DND-41 (cell line): ENCODE results near the gene RHD.

ENCODE experiments used
- ATAC-seq: fragments of 200-7000 bp; cut with Tn5 transposase; 3 replicates; pipeline ENCODE4 v1.9.1; 2021; ENCODE audit warnings: low read depth; ENCODE audit not compliant: insufficient read depth
- DNase-seq: peaks from one replicate; pipeline ENCODE4 v3.0.0-alpha.2; 2020
- H2AFZ ChIP-seq: 2 replicates; pipeline ENCODE4 v1.6.0; 2012; ENCODE audit warnings: low read depth, low read length
- H3K27ac ChIP-seq: 2 replicates; pipeline ENCODE4 v1.5.1; 2012; ENCODE audit warnings: low read length, inconsistent platforms
- H3K27me3 ChIP-seq: fragments of 200-600 bp; sonication (generic); 2 replicates; pipeline ENCODE4 v1.6.0; 2012; ENCODE audit warnings: low read length, mild to moderate bottlenecking, inconsistent platforms; ENCODE audit not compliant: insufficient read depth, poor library complexity
- H3K36me3 ChIP-seq: 2 replicates; pipeline ENCODE4 v1.5.1; 2012; ENCODE audit warnings: low read length, inconsistent platforms; ENCODE audit not compliant: insufficient read depth
- H3K4me1 ChIP-seq: 2 replicates; pipeline ENCODE4 v1.5.1; 2012; ENCODE audit warnings: mild to moderate bottlenecking, low read length; ENCODE audit not compliant: insufficient read depth
- H3K4me2 ChIP-seq: 2 replicates; pipeline ENCODE4 v1.6.0; 2012; ENCODE audit warnings: mild to moderate bottlenecking, moderate library complexity, low read length, inconsistent platforms; ENCODE audit not compliant: insufficient read depth
- H3K4me3 ChIP-seq, 2 experiments: fragments of 200-600 bp in 1 of 2; shearing (Covaris generic) in 1 of 2; 2 replicates each; pipeline ENCODE4 v1.5.1; 2012 to 2016; ENCODE audit warnings: inconsistent platforms in 2 of 2, low read length in 2 of 2, mild to moderate bottlenecking in 2 of 2, low read depth in 1 of 2, moderate library complexity in 1 of 2
- H3K79me2 ChIP-seq: 2 replicates; pipeline ENCODE4 v1.6.0; 2012; ENCODE audit warnings: low read length, inconsistent platforms; ENCODE audit not compliant: insufficient read depth
- H3K9ac ChIP-seq: 2 replicates; pipeline ENCODE4 v1.6.0; 2012; ENCODE audit warnings: low read depth, mild to moderate bottlenecking, inconsistent platforms, low read length, moderate library complexity
- H3K9me3 ChIP-seq: 2 replicates; pipeline ENCODE4 v1.5.1; 2012; ENCODE audit warnings: low read length, moderate library complexity, mild to moderate bottlenecking, inconsistent platforms; ENCODE audit not compliant: insufficient read depth, severe bottlenecking
- H4K20me1 ChIP-seq: 2 replicates; pipeline ENCODE4 v1.6.0; 2012; ENCODE audit warnings: low read length; ENCODE audit not compliant: insufficient read depth
- CTCF ChIP-seq: IDR thresholded peaks from 2 replicates; pipeline ENCODE4 v1.5.1; 2012; ENCODE audit warnings: borderline replicate concordance, low read length, moderate library complexity, mild to moderate bottlenecking; ENCODE audit not compliant: poor library complexity, severe bottlenecking; ENCODE audit errors: extremely low read depth
- EZH2 ChIP-seq: IDR thresholded peaks from 3 replicates; pipeline ENCODE4 v1.6.1; 2012; ENCODE audit warnings: borderline replicate concordance, low read depth, mild to moderate bottlenecking, moderate library complexity, low read length, inconsistent platforms; ENCODE audit not compliant: severe bottlenecking

The RHD gene

GRCh38 chr1:25239681-25240541, 32.4 kb upstream of the RHD start:
- H3K79me2 ChIP-seq, result peaks cover 37% of the 10 kb centered on the region
- H3K9ac ChIP-seq, result peak overlapping the region; percentile 54
- TF ChIP-seq EZH2, result no peak
- peak; percentile 85 for TF ChIP-seq CTCF
- peak; percentile 87 for DNase-seq
- peak overlapping the region; percentile 70 for H3K4me2 ChIP-seq
- peak; percentile 93 for ATAC-seq
- peaks cover 58% of the 10 kb centered on the region for H3K4me1 ChIP-seq
- peak overlapping the region; percentile 13 to 55; a peak in 3 of 4 replicates for H3K4me3 ChIP-seq
- peak overlapping the region; percentile 78 for H2AFZ ChIP-seq
- H4K20me1 ChIP-seq, result peaks cover 11% of the 10 kb centered on the region
- H3K9me3 ChIP-seq, result no peaks in the 10 kb centered on the region
- H3K27ac ChIP-seq, result peak overlapping the region; percentile 76
- H3K27me3 ChIP-seq, result no peaks in the 10 kb centered on the region
- peaks cover 46% of the 10 kb centered on the region for H3K36me3 ChIP-seq

- Histone ChIP-seq H4K20me1 (peaks cover 30% of the 10 kb centered on the region), H3K79me2 (peaks cover 61% of the 10 kb centered on the region), H3K27ac (no peak overlapping the region), H2AFZ (no peak overlapping the region), H3K36me3 (peaks cover 65% of the 10 kb centered on the region), H3K9ac (no peak overlapping the region), H3K4me3 (no peak overlapping the region), H3K9me3 (no peaks in the 10 kb centered on the region), H3K27me3 (no peaks in the 10 kb centered on the region), H3K4me2 (peak overlapping the region; percentile 76; the same call in 1 of the 2 replicates), H3K4me1 (peaks cover 82% of the 10 kb centered on the region)
- DNase-seq (no peak), ATAC-seq (no peak)
- no peak for TF ChIP-seq CTCF
- TF ChIP-seq EZH2, result no peak
These were observed 28.4 kb upstream of the RHD start for GRCh38 chr1:25243907-25244306.

- no peaks in the 10 kb centered on the region for H3K9me3 ChIP-seq
- H2AFZ ChIP-seq, result no peak overlapping the region
- peaks cover 30% of the 10 kb centered on the region for H4K20me1 ChIP-seq
- peak overlapping the region; percentile 93 for H3K9ac ChIP-seq
- no peak for DNase-seq
- peaks cover 61% of the 10 kb centered on the region for H3K79me2 ChIP-seq
- peaks cover 69% of the 10 kb centered on the region for H3K4me1 ChIP-seq
- no peak for TF ChIP-seq EZH2
- TF ChIP-seq CTCF, result no peak
- H3K36me3 ChIP-seq, result peaks cover 64% of the 10 kb centered on the region
- no peaks in the 10 kb centered on the region for H3K27me3 ChIP-seq
- no peak overlapping the region for H3K27ac ChIP-seq
- ATAC-seq, result no peak
- H3K4me2 ChIP-seq, result peak overlapping the region; percentile 76
- H3K4me3 ChIP-seq, result peak overlapping the region; percentile 60 to 96; a peak in 3 of 4 replicates
These were observed 26.9 kb upstream of the RHD start for GRCh38 chr1:25245393-25245792.
